ENCODE measurements around the gene MPP3. TPM values are rescaled to one million over a fixed set of nuclear protein-coding genes. Genes with fewer than 3 reads are reported as not detected.

MPP3 gene
- total RNA-seq, 1 experiment from 2014 or later: 34.3 TPM

- H3K79me2 ChIP-seq (ENCODE audit: low read length): no peaks in the 10 kb centered on the region
- intact Hi-C loops (cut with micrococcal nuclease): no loop called here
- CTCF ChIA-PET: interaction anchor here (0.7 kb wide), 1 partner anchor 35 kb away, joined by 3 read pairs; no protein-coding TSS in a partner anchor
Measured at GRCh38 chr17:43881181-43881580, 48.2 kb upstream of the MPP3 start.

GRCh38 chr17:43880420-43880991 is 47.6 kb upstream of the MPP3 start:
- Histone ChIP-seq H3K27me3 (ENCODE audit: low read length) (no peaks in the 10 kb centered on the region), H3F3A (ENCODE audit: low read length, unreplicated experiment) (no peaks in the 10 kb centered on the region), H3K4me1 (ENCODE audit: insufficient read depth, low read length) (peaks cover 6% of the 10 kb centered on the region; the same call in 1 of the 2 replicates), H3K9me3 (ENCODE audit: low read length) (no peaks in the 10 kb centered on the region), H2AFZ (ENCODE audit: low read length) (no peak overlapping the region), H3K9ac (ENCODE audit: low read length) (no peak overlapping the region), H3K4me3 (ENCODE audit: low read length) (no peak overlapping the region), H3K27ac (ENCODE audit: low read length) (no peak overlapping the region), H3K36me3 (ENCODE audit: low read depth, low read length) (no peaks in the 10 kb centered on the region), H4K20me1 (ENCODE audit: low read length) (no peaks in the 10 kb centered on the region), H3K9me2 (replicated peaks; ENCODE audit: low read length) (no peaks in the 10 kb centered on the region), H3K79me2 (ENCODE audit: low read length) (no peaks in the 10 kb centered on the region), H3K4me2 (ENCODE audit: low read length) (no peak overlapping the region)
- intact Hi-C loops (cut with micrococcal nuclease): no loop called here
- no TSS peak for BruUV-seq (replicated peaks)
- peak; percentile 35; the same call in 1 of the 2 replicates for ATAC-seq
- CTCF ChIA-PET: interaction anchor here (0.5 to 0.7 kb wide), 2 partner anchors 35 to 45 kb away, joined by 3 read pairs; no protein-coding TSS in a partner anchor
- peak; percentile 72 for DNase-seq
- TF ChIP-seq EZH2 (IDR thresholded peaks at IDR 0.05; ENCODE audit: low read length, unreplicated experiment): no peak
- TF ChIP-seq EZH2phosphoT487 (IDR thresholded peaks at IDR 0.05; ENCODE audit: borderline replicate concordance, low read length): no peak
- TF ChIP-seq CTCF (conservative IDR thresholded peaks at IDR 0.05; ENCODE audit: low read depth, low read length): peak; percentile 94
- POLR2A ChIA-PET (ENCODE audit: unreplicated experiment): no interaction called here

More at GRCh38 chr17:43881181-43881580, 48.2 kb upstream of the MPP3 start:
- Histone ChIP-seq H3K4me1 (ENCODE audit: insufficient read depth, low read length) (peaks cover 6% of the 10 kb centered on the region; the same call in 1 of the 2 replicates), H3K9me2 (replicated peaks; ENCODE audit: low read length) (no peaks in the 10 kb centered on the region), H3F3A (ENCODE audit: low read length, unreplicated experiment) (no peaks in the 10 kb centered on the region), H3K27ac (ENCODE audit: low read length) (no peak overlapping the region), H3K9ac (ENCODE audit: low read length) (no peak overlapping the region), H2AFZ (ENCODE audit: low read length) (no peak overlapping the region), H3K4me3 (ENCODE audit: low read length) (no peak overlapping the region), H3K9me3 (ENCODE audit: low read length) (no peaks in the 10 kb centered on the region), H3K36me3 (ENCODE audit: low read depth, low read length) (no peaks in the 10 kb centered on the region), H3K4me2 (ENCODE audit: low read length) (no peak overlapping the region), H3K27me3 (ENCODE audit: low read length) (no peaks in the 10 kb centered on the region), H4K20me1 (ENCODE audit: low read length) (no peaks in the 10 kb centered on the region)
- ATAC-seq (no peak), DNase-seq (no peak)
- POLR2A ChIA-PET (ENCODE audit: unreplicated experiment): no interaction called here
- no TSS peak for BruUV-seq (replicated peaks)
- TF ChIP-seq EZH2phosphoT487 (IDR thresholded peaks at IDR 0.05; ENCODE audit: borderline replicate concordance, low read length) (no peak), CTCF (conservative IDR thresholded peaks at IDR 0.05; ENCODE audit: low read depth, low read length) (no peak), EZH2 (IDR thresholded peaks at IDR 0.05; ENCODE audit: low read length, unreplicated experiment) (no peak)

- POLR2A ChIA-PET (ENCODE audit: unreplicated experiment): no interaction called here
- no peak for ATAC-seq
- Histone ChIP-seq H3K36me3 (ENCODE audit: low read depth, low read length) (no peaks in the 10 kb centered on the region), H3K4me2 (ENCODE audit: low read length) (no peak overlapping the region), H3K27me3 (ENCODE audit: low read length) (no peaks in the 10 kb centered on the region), H3K79me2 (ENCODE audit: low read length) (no peaks in the 10 kb centered on the region), H3F3A (ENCODE audit: low read length, unreplicated experiment) (no peaks in the 10 kb centered on the region), H3K9me3 (ENCODE audit: low read length) (no peaks in the 10 kb centered on the region), H2AFZ (ENCODE audit: low read length) (no peak overlapping the region), H3K9ac (ENCODE audit: low read length) (no peak overlapping the region), H3K4me1 (ENCODE audit: insufficient read depth, low read length) (peaks cover 6% of the 10 kb centered on the region; the same call in 1 of the 2 replicates), H3K27ac (ENCODE audit: low read length) (no peak overlapping the region), H3K4me3 (ENCODE audit: low read length) (no peak overlapping the region), H3K9me2 (replicated peaks; ENCODE audit: low read length) (no peaks in the 10 kb centered on the region), H4K20me1 (ENCODE audit: low read length) (no peaks in the 10 kb centered on the region)
- no peak for DNase-seq
- CTCF ChIA-PET: interaction anchor here (0.5 to 0.6 kb wide), 2 partner anchors 46 to 241 kb away, joined by 3 to 5 read pairs; no protein-coding TSS in a partner anchor
- intact Hi-C loops (cut with micrococcal nuclease): no loop called here
- BruUV-seq (replicated peaks): no TSS peak
- TF ChIP-seq EZH2phosphoT487 (IDR thresholded peaks at IDR 0.05; ENCODE audit: borderline replicate concordance, low read length) (no peak), CTCF (conservative IDR thresholded peaks at IDR 0.05; ENCODE audit: low read depth, low read length) (no peak), EZH2 (IDR thresholded peaks at IDR 0.05; ENCODE audit: low read length, unreplicated experiment) (no peak)
Measured at GRCh38 chr17:43879723-43880419, 46.9 kb upstream of the MPP3 start.
